GM21737 (cell line): ENCODE results near the gene TTLL10.

Experiments
- ATAC-seq: cut with Tn5 transposase; IDR thresholded peaks from one replicate; pipeline ENCODE4 v1.9.1; 2021; ENCODE audit warnings: mild to moderate bottlenecking, moderate library complexity; ENCODE audit not compliant: unreplicated experiment

Gene TTLL10, protein sequence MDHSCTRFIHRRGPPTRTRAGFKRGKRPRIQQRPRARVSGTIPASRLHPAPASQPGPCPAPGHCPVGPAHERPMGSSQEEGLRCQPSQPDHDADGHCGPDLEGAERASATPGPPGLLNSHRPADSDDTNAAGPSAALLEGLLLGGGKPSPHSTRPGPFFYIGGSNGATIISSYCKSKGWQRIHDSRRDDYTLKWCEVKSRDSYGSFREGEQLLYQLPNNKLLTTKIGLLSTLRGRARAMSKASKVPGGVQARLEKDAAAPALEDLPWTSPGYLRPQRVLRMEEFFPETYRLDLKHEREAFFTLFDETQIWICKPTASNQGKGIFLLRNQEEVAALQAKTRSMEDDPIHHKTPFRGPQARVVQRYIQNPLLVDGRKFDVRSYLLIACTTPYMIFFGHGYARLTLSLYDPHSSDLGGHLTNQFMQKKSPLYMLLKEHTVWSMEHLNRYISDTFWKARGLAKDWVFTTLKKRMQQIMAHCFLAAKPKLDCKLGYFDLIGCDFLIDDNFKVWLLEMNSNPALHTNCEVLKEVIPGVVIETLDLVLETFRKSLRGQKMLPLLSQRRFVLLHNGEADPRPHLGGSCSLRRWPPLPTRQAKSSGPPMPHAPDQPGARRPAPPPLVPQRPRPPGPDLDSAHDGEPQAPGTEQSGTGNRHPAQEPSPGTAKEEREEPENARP

DNA sequence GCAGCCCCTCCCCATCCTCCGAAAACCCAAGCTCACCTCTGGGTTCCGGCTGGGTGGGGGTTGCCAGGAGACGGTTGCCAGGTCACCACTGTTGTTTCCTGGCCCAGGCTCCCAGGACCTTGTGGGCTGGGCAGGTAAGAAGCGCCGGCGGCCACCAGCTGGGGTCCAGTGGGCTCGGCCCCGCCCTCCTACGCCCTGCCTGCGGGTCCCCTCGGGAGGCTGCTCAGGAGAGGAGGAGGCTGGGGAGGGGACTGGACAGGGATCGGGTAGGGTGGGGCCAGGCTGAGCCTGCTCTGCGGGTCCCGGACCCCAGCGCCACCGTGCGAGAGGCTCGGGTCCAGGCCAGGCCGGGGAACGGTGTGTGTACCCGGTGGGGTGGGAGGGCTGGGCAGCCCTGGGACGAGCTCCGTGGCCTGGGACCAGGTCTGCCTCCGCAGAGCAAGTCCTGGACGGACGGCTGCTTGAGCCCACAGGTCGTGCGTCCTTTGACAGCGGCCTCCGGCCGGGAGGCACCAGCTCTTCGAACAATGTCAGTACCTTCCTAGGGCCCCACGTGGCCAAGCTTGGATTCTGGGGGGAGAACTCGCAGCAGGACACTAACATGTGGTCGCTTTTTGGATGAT lies at the start of gene TTLL10:
TTLL10 (plus strand) TSS at position 88 of the 623 bp plus-strand sequence. CDS start 5,336 bp downstream, outside the sequence.
- no peak for ATAC-seq

DNA sequence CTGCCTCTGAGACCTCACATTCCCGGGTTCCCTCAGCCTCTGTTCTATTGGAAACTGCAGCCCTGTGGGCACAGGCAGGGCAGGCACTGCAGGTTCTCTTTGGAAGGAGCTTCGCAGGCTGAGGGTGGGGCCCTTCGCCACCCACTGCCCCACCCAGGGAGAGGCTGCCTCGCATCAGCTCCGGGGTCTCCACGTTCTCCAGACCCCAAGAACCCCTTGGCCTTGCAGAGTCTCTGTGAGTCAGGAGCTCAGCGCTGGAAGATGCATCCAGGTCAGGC lies 49.2 kb upstream of the TTLL10 start:
- no peak for ATAC-seq

DNA sequence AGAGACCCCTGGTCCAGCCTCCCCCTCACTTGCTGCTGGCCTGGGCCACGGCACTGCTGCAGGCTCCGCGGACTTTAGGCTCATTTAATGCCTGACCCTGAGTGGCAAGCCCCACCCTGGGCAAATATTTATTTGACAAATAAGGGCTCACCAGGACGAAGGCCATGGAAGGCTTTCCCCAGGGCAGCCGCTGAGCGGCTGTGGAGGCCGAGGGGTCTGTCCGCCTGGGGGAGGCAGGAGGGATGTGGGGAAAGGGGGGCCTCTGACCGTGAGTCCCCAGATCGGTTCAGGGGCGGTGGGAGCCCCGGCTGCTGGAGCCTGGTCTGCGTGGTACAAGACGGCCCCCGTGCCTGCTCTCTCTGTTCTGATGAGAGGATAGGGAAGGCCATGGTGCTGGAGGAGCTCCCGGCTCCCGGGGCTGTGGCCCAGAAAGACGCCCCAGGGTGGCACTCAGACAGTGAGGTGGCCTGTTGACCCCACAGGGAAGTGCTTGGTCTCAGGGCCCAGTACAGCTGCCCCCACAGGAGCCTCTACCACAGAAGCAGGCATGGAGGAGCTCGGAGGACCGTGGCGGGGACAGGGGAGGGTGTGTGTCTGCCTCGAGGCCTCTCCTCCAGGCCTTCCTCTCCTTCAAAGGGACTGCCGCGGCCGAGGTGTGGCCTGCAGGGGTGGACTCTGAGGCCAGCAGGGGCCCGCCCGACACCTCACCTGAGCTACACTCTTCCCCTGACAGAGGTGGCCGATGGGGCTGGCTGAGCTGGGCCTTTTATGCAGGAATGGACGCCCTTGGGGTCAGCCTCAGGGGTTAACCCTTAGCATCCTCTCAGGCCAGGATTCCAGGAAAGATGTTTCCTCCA lies 48.7 kb upstream of the TTLL10 start:
- ATAC-seq, result no peak

DNA sequence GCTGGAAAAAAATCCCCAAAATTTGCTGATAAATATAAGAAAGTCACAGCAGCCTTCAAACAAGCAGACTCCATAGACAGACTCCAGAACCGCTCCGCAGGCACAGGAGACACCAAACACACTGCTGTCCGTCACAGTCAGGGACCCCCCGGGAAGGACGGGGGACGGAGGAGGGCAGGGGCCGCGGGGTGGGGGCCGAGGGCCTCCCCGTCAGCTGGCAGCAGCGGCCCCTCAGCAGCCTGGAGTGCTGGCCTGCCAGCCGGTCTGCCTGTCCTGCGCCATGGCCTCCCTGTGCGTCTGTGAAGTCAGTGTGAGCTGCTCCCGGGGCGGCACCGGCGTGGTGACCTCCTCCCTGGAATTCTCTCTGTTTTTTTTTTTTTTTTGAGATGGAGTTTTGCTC lies 47.7 kb upstream of the TTLL10 start:
- no peak for ATAC-seq

DNA sequence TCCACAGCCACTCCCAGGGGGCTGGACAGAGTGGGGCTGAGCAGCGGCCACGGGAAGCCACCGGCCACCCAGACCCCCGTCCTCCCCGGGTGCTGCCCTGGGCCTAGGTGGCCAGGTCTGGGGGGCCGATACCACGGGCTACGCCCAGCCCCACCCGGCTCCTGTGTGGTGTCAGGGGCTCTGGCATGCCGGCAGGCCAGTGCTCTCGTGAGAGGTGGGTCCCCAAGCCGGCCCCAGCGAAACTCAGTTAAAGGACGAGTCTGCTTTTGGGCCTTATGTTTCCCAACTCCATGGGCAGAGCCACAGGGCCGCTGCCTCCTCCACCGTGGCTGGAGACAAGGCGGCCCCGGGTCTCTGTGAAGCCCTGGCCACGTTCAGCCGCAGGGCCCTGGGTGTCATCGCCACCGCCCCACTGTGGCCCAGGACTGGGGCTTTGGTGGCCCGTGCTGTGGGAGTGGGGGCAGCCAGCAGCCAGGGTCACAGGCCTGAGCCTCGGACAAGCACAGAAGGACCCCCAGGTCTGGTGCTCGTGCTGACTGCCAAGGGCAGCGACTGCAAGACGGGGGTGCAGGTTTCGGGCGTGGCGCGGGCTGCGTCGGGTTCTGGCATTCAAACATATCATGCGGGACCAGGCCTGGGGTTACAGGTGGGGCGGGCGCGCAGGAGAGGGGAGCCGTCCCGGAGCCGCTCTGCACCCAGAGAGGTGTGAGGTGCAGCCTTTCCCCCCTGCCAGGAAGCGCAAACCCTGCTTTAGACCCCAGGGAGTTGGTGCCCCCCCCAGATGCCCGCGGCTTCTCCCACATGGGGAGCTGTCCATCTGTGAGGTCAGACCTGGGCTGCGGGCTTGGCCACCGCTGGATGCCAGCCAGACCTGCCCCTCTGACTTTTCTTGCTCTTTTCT lies 45.9 kb upstream of the TTLL10 start:
- no peak for ATAC-seq

DNA sequence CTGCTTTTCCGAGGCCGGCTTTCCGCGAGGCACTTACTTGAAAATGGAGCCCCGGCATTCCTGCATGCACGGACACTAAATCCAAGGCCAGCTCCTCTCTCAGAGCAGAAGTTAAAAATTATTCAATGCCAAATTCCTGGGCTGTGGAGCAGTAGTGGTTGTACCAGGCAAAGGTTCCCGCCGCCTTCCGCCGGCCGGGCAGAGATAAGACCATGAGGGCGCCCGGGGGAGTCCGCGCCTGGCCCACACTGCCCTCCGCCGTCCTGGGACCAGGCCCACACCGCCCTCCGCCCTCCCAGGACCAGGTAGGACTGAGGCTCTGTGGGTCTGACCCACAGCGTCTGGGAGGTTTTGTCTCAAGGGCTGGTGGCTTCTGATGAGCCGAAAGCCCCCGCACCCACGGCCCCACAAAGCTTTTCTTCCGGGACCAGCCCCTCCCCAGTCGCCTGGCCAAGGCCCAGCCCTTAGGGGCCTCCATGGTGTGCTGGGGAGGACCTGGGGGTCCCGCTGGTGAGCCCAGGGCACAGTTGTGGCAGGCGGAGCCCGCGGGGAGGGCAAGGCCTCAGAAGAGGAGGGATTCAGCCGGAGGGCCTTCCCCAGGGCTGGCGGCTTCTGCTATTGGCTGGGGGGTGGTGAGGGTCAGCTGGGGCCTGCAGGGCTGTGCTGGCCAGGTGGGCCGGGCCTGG lies 45.1 kb upstream of the TTLL10 start:
- no peak for ATAC-seq

DNA sequence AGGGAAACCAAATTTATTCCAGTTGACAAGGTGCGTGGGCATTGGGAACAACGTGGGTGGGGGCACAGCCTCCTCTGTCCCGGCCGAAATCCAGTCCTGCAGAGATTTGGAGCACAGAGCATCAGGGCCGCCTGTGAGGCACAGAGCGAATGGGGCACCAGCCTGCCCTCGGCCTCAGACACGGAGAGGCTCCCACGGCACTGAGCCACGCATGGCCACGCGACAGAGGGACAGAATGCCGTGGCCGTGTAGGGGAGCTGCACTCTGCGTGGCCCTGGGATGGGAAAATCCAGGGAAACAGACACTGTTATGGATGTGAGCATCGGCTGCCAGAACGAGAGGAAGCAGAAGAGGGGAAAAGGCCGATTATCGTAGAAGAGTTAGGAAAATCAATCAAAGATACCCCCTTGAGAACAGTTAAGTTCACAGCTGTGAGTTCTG lies 44.3 kb upstream of the TTLL10 start:
- ATAC-seq, result no peak

DNA sequence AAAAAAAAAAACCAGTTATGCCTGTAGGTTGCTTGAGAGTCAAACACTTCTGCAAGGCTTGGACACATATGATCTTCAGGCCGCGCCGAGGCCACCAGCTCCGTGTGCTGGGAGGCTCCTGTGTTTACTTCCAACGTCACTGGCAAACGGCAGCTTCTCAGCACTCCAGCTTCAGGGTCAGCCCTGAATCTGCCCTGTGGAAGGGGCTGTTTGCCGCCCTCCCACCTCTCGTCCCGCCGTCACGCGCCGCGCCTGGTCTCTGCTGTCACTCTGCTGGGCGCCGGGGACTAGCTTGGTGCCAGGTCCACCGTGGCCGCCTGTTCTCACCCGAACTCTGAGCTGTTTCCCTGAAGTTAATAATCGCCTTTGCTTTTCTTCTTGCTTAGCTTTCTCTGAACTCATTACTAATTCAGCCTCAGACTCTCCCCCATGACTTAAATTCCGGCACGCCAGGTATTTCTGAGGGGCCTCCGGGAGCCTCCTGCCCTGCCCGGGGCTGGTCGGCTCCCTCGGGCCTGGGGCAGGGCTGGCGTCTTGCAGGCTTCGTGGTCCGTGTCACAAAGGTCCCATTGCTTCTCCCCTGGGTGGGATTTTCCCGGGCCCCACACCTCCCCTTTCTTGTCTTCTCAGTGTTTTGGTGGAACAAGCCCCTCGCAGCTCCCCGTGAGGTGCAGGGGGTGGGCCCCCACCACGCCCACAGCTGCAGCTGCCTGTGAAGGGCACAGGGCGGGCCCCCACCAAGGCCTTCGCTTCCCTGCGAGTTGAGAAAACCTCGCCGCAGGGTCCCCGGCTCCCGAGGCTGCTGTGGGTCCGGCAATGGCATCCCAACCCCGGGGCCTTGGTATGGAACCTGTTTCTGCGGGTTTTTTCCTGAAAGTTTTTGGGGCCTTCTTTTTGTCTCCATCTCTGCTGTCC lies 43.2 kb upstream of the TTLL10 start:
- no peak for ATAC-seq

DNA sequence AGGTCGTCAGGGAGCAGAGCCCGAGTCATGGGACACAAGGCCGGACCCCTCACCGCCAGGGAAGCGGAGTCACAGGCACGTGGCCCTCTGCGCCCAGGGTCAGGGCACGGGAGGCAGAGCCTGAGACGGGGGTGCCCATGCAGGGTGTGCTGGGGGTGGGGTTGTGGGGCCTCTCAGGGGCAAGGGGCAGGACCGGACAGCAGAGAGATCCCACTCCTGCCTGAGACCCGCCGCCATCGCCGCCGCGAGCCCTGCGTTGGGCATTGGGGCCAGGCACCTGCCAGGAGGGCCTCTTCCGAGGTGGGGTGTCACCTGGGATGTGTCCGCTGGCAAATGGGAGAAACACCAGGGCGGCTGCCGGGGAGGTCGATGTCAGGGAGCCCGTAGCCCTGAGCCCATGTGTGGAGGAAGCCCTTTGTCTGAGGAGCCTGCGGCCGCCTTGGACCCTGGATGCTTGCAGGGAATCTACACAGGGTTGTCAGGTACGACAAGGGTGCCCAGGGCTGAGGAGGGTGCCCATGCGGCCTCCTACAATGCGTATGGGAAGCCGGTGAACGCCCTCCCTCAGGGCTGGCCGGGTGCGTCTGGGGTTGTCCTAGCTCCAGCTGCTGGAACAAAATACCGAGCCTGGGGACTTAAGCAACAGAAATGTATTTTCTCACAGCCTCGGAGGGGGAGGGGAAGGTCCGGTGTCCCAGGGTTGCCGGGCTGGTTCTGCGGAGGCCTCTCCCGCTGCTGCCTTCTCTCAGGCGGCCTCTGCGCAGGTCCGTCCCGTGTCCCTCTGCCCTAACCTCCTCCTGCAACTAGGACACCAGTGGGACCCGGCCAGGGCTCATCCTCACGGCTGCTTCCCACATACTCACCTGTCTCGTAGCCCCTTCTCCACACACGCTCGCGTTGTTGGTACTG lies 41.4 kb upstream of the TTLL10 start:
- ATAC-seq, result no peak

DNA sequence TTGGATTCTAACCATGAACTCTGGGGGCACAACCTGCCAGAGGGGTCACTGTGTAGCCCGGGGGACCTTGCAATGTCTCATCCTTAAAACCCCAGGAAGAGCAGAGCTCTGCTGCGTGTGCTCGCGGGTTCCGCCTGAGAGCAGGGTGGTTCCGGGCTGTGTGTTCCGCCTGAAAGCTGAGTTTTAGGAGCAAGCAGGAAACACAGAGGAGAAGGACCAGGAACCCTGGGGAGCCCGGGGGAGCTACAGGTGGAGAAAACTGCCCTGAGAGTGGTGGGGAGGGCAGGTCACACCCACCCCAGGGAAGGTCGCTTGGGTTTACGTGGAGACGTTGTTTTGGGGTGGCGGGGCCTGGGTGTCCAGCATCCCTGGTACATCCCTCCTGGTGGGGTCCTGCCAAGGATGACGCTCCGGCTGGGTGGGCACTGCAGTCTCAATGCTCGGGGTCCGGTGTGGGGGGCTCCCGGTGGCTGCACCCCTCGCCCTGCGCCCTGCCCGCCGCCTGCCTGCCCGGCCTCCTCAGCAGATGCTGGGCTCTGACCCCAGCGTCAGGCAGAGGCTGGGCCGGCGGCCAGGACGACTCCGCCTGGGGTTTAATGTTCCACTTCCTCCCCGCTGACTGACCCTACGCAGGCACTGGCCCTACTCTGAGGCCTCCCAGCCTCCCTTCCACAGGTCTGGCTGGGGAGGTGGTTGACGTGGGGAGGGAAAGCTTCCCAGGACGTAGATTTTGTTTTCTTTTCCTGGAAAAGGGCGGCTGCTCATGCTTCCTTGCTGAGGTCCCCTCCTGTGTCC lies 40.5 kb upstream of the TTLL10 start:
- ATAC-seq, result no peak

DNA sequence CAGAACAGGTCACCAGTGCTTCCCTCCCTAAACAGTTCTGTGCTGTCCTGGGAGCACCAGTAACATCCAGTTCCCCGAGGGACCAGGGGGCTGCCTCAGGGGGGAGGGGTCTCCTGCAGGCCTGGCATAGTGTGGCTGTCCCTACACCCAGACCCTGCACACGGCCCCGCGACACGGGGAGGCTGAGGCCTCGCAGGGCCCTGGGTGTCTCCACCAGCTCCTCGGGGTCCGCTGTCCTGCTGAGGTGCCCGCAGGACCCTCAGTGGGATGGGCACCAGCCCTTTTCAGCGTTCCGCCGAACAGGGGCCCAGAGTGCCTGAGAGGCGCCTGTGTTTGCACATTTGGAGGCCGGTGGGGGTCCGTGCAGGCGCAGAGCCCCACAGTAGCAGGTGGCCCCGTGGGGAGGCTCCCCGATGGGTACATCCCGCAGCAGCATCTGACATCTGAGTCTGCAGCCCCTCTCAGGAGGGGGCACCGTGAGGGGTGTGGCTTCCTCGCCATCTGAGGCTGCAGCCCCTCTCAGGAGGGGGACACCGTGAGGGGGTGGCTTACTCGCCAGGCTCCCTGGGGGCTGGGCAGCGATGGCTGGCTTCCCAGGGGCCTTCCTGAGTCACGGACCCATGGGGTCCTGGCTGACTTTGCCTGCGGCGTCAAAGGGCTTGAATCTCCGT lies 39.2 kb upstream of the TTLL10 start:
- ATAC-seq, result no peak

DNA sequence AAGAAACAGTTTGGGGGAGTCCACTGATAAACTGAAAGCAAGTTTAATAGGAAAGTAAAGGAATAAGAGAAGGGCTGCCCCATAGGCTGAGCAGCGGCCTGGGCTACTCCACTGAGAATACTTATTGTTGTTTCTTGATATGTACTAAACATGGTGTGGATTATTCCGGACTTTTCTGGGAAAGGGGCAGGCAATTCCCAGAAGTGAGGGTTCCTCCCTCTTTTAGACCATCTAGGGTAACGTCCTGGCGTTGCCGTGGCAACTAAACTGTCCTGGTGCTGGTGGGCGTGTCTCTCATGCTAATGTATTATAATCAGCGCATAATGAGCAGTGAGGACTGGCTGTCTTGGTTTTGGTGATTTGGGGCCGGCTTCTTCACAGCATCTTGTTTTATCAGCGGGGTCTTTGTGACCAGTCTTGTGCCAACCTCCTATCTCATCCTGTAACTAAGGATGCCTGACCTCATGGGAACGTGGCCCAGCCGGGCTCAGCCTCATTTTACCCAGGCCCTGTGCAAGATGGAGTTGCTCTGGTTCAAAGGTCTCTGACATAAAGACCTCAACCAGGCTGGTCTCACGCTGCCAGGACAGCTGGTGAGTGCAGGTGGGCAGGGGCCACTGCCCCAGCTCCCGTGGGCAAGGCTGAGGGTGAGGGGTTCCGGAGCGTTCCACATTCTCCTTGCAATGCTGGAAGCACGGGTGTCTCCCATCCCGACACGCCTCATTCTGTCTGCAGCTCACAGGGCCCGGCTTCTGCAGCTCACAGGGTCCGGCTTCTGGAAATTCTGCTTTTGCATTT lies 38.1 kb upstream of the TTLL10 start:
- ATAC-seq, result no peak

DNA sequence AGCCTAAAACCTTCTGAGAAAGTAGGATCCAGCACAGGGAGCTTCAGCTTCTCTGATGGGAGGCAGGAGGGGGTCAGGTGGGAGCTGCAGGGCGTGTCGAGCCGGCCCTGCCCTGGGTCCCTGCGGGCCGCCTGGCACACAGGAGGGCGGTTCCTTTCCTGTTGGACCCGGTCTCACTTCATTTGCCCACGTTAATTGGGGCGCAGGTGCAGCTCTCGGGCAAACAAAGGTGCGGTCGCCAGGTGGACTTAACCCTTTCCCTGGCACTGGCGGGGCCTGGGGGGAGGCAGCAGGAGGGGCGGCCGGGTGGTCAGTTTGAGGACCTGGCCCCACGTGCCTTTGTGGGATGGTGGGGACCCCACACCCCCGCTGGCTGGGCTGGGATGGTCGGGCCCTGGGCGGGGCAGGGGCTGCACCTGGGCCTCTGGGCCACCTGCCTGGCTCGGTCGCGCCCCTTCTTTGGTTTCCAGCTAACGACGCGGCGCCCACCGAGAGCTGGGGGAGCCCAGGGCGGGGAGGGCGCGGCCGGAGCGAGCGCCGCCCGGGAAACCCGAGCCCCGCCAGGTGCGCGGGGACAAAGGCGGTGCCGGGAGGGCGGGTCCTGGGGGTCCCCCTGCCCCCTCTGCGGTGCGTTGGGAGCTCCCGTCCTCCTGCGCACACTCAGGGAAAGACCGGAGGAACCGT lies 37.0 kb upstream of the TTLL10 start:
- ATAC-seq, result peak; percentile 29

DNA sequence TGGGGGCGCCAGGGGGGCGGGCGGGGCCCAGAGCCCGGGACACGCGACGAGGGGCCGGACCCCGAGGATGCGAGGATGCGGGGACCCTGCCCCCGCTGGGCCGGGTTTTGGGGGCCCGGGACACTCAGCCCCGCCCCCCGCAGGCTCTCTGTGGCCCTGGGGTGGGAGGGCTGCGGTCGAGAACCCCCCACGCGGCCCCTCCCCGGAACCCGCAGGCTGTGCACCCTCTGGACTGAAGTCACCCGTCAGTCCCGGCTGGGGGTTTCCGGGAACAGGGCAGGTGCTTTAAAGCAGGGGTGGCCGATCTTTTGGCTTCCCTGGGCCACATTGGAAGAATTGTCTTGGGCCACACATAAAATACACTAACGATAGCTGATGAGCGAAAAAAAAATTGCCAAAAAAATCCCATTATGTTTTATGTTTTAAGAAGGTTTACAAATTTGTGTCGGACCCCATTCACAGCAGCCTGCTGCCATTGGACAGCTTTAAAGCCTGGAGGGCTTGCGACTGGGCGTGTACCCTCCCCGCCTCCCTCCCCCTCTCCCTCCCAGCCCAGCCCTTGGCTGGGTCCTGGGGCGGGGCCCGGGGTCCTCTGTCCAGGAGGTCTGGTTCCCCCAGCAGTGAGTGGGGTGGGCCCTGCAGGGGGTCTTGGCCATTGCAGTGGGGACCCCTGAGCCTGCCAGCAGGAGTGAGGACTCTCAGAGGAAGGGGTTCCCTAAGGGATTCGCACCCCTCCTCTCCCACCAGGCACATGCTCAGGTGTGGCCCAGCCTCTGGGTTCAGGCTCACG lies 36.2 kb upstream of the TTLL10 start:
- ATAC-seq, result peak; percentile 61
